ENCODE data around the gene STK17B. TPM values are rescaled to one million over a fixed set of nuclear protein-coding genes. Genes with fewer than 3 reads are reported as not detected.

STK17B gene
- total and polyA plus RNA-seq, 2 of the 8 experiments (the other 6 are each of a cell fraction or from before 2014, with no cell fraction given): 1.8 to 10.5 TPM

DNA sequence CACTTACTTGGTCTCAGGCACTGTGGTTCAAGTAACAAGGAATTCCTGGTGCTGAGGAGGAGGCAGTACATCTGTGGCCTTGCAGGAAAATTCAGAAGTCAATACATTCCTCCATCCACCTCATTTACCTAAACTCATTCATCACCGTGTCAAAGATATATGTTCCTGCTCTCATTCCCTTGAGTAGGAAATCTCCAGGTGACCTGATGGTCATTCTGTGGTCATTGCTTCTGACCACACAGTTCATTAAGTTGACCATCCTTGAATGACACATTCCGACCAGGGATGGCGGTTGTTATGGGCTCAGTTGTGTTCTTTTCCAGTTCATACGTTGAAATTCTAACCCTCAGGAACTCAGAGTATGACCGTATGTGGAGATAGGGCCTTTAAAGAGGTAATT, 2.1 kb upstream of the STK17B start (continued):
- TF ChIP-seq, protein P1, sequence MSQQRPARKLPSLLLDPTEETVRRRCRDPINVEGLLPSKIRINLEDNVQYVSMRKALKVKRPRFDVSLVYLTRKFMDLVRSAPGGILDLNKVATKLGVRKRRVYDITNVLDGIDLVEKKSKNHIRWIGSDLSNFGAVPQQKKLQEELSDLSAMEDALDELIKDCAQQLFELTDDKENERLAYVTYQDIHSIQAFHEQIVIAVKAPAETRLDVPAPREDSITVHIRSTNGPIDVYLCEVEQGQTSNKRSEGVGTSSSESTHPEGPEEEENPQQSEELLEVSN (IDR thresholded peaks at IDR 0.05): no peak
- TF ChIP-seq SIN3A (conservative IDR thresholded peaks at IDR 0.05 in 1 of 2, IDR thresholded peaks at IDR 0.05 in 1 of 2; ENCODE audit: low read depth in 1 of 2, low read length in 2 of 2) (no peak), RAD21 (IDR thresholded peaks at IDR 0.05 in 1 of 2, conservative IDR thresholded peaks at IDR 0.05 in 1 of 2; ENCODE audit: low read depth in 2 of 2, low read length in 2 of 2) (no peak), RFX5 (IDR thresholded peaks at IDR 0.05; ENCODE audit: borderline replicate concordance, low read depth, low read length) (no peak), NANOG (IDR thresholded peaks at IDR 0.05; ENCODE audit: insufficient read depth, low read depth, low read length, poor library complexity, severe bottlenecking) (no peak), POLR2A (IDR thresholded peaks at IDR 0.05; ENCODE audit: control extremely low read depth in 1 of 2, low read depth in 2 of 2, low read length in 2 of 2) (no peak), ZNF274 (IDR thresholded peaks at IDR 0.05; ENCODE audit: borderline replicate concordance, extremely low read depth, low read length) (no peak)
- TF ChIP-seq, protein P2, sequence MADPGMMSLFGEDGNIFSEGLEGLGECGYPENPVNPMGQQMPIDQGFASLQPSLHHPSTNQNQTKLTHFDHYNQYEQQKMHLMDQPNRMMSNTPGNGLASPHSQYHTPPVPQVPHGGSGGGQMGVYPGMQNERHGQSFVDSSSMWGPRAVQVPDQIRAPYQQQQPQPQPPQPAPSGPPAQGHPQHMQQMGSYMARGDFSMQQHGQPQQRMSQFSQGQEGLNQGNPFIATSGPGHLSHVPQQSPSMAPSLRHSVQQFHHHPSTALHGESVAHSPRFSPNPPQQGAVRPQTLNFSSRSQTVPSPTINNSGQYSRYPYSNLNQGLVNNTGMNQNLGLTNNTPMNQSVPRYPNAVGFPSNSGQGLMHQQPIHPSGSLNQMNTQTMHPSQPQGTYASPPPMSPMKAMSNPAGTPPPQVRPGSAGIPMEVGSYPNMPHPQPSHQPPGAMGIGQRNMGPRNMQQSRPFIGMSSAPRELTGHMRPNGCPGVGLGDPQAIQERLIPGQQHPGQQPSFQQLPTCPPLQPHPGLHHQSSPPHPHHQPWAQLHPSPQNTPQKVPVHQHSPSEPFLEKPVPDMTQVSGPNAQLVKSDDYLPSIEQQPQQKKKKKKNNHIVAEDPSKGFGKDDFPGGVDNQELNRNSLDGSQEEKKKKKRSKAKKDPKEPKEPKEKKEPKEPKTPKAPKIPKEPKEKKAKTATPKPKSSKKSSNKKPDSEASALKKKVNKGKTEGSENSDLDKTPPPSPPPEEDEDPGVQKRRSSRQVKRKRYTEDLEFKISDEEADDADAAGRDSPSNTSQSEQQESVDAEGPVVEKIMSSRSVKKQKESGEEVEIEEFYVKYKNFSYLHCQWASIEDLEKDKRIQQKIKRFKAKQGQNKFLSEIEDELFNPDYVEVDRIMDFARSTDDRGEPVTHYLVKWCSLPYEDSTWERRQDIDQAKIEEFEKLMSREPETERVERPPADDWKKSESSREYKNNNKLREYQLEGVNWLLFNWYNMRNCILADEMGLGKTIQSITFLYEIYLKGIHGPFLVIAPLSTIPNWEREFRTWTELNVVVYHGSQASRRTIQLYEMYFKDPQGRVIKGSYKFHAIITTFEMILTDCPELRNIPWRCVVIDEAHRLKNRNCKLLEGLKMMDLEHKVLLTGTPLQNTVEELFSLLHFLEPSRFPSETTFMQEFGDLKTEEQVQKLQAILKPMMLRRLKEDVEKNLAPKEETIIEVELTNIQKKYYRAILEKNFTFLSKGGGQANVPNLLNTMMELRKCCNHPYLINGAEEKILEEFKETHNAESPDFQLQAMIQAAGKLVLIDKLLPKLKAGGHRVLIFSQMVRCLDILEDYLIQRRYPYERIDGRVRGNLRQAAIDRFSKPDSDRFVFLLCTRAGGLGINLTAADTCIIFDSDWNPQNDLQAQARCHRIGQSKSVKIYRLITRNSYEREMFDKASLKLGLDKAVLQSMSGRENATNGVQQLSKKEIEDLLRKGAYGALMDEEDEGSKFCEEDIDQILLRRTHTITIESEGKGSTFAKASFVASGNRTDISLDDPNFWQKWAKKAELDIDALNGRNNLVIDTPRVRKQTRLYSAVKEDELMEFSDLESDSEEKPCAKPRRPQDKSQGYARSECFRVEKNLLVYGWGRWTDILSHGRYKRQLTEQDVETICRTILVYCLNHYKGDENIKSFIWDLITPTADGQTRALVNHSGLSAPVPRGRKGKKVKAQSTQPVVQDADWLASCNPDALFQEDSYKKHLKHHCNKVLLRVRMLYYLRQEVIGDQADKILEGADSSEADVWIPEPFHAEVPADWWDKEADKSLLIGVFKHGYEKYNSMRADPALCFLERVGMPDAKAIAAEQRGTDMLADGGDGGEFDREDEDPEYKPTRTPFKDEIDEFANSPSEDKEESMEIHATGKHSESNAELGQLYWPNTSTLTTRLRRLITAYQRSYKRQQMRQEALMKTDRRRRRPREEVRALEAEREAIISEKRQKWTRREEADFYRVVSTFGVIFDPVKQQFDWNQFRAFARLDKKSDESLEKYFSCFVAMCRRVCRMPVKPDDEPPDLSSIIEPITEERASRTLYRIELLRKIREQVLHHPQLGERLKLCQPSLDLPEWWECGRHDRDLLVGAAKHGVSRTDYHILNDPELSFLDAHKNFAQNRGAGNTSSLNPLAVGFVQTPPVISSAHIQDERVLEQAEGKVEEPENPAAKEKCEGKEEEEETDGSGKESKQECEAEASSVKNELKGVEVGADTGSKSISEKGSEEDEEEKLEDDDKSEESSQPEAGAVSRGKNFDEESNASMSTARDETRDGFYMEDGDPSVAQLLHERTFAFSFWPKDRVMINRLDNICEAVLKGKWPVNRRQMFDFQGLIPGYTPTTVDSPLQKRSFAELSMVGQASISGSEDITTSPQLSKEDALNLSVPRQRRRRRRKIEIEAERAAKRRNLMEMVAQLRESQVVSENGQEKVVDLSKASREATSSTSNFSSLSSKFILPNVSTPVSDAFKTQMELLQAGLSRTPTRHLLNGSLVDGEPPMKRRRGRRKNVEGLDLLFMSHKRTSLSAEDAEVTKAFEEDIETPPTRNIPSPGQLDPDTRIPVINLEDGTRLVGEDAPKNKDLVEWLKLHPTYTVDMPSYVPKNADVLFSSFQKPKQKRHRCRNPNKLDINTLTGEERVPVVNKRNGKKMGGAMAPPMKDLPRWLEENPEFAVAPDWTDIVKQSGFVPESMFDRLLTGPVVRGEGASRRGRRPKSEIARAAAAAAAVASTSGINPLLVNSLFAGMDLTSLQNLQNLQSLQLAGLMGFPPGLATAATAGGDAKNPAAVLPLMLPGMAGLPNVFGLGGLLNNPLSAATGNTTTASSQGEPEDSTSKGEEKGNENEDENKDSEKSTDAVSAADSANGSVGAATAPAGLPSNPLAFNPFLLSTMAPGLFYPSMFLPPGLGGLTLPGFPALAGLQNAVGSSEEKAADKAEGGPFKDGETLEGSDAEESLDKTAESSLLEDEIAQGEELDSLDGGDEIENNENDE (IDR thresholded peaks at IDR 0.05; ENCODE audit: insufficient replicate concordance, low read length): no peak

Measured in H1 (cell line).